T-helper 2 cell treated with Interferon-gamma antibody and Interleukin-4, amounts not matched to agents 100 ng/mL and 5 ng/mL, for 36 hours (primary cell): ENCODE data around the gene ARFRP1. TPM values are rescaled to one million over a fixed set of nuclear protein-coding genes. Genes with fewer than 3 reads are reported as not detected.

Experiments used
- intact Hi-C: fragments of 100-400 bp; cut with micrococcal nuclease; formaldehyde crosslinking; loops from one replicate; pipeline ENCODE4 v1.15.1; 2023
- total RNA-seq: library from RNA; stranded (reverse); gene quantifications from 2 replicates; pipeline ENCODE4 v1.2.3, GENCODE V29; 2022

ARFRP1 gene
- total RNA-seq, 1 donor from 2014 or later: 63.3 TPM

GRCh38 chr20:63692436-63693082, 15.2 kb downstream of the ARFRP1 start:
- intact Hi-C loops: no loop called here

- intact Hi-C loops: no loop called here
These were observed 15.9 kb downstream of the ARFRP1 start for GRCh38 chr20:63691711-63692435.

GRCh38 chr20:63690898-63691710, 16.7 kb downstream of the ARFRP1 start:
- intact Hi-C loops: no loop called here

GRCh38 chr20:63690003-63690897, 17.5 kb downstream of the ARFRP1 start:
- intact Hi-C loops: no loop called here

GRCh38 chr20:63689046-63690002, 18.5 kb downstream of the ARFRP1 start:
- intact Hi-C loops: no loop called here

GRCh38 chr20:63688228-63689045, 19.3 kb downstream of the ARFRP1 start:
- intact Hi-C loops: no loop called here

- intact Hi-C loops: no loop called here
These were observed 20.2 kb downstream of the ARFRP1 start for GRCh38 chr20:63687419-63688178.

GRCh38 chr20:63686492-63687321, 21.1 kb downstream of the ARFRP1 start:
- intact Hi-C loops: no loop called here

GRCh38 chr20:63686094-63686491, 21.7 kb downstream of the ARFRP1 start:
- intact Hi-C loops: no loop called here

- intact Hi-C loops: no loop called here
These were observed 22.3 kb downstream of the ARFRP1 start for GRCh38 chr20:63685269-63686026.

GRCh38 chr20:63682384-63683139, 25.2 kb downstream of the ARFRP1 start:
- intact Hi-C loops: no loop called here

GRCh38 chr20:63681609-63682142, 26.1 kb downstream of the ARFRP1 start:
- intact Hi-C loops: no loop called here

- intact Hi-C loops: no loop called here
These were observed 26.7 kb downstream of the ARFRP1 start for GRCh38 chr20:63680857-63681608.

GRCh38 chr20:63680427-63680826, 27.3 kb downstream of the ARFRP1 start:
- intact Hi-C loops: no loop called here

- intact Hi-C loops: no loop called here
These were observed 27.9 kb downstream of the ARFRP1 start for GRCh38 chr20:63679799-63680305.
